B cell (primary cell): ENCODE measurements around the gene SIGLEC6. TPM values are rescaled to one million over a fixed set of nuclear protein-coding genes. Genes with fewer than 3 reads are reported as not detected.

ENCODE experiments used
- ATAC-seq: fragments of 200-7000 bp; cut with Tn5 transposase; one replicate; pipeline ENCODE4 v1.10.0; 2021; ENCODE audit warnings: low read depth, mild to moderate bottlenecking, moderate number of reproducible peaks, moderate library complexity
- CTCF ChIA-PET: fragments of 350-600 bp; sonication (Branson Sonifier 250); formaldehyde crosslinking; loops from one replicate; lab custom pipeline; 2021; ENCODE audit warnings: antibody characterized with exemption, inconsistent platforms; lab: Charles Lee
- POLR2A ChIA-PET: fragments of 350-600 bp; sonication (Branson Sonifier 250); formaldehyde crosslinking; loops from one replicate; lab custom pipeline; 2021; ENCODE audit warnings: antibody characterized with exemption; lab: Charles Lee
- DNase-seq: peaks from one replicate; pipeline ENCODE4 v3.0.0; 2013
- H2AFZ ChIP-seq: 2 replicates; pipeline ENCODE4 v1.6.1; 2012; ENCODE audit warnings: mild to moderate bottlenecking, low read depth, low read length; ENCODE audit not compliant: insufficient read depth, poor library complexity, severe bottlenecking
- H3K27ac ChIP-seq, 2 donors: 1 replicate in 1 of 2; 2 replicates in 1 of 2; pipeline ENCODE4 v1.5.1; 2012 to 2013; ENCODE audit warnings: low read length in 2 of 2, mild to moderate bottlenecking in 2 of 2, moderate library complexity in 1 of 2
- H3K27me3 ChIP-seq, 4 experiments: fragments of 200-600 bp in 1 of 4; sonication (generic) in 1 of 4; replicated peaks in 1 of 4; 1 replicate in 2 of 4; 2 replicates in 2 of 4; pipeline versions ENCODE4 v1.6.1 to v1.7.0; 2013 to 2016; ENCODE audit warnings: low read length in 3 of 4, mild to moderate bottlenecking in 2 of 4, mixed read lengths in 1 of 4, moderate library complexity in 1 of 4; ENCODE audit not compliant: insufficient read depth in 4 of 4, control insufficient read depth in 3 of 4; ENCODE audit errors: control extremely low read depth in 1 of 4
- H3K36me3 ChIP-seq, 2 experiments: replicated peaks in 1 of 2; 1 replicate in 1 of 2; 2 replicates in 1 of 2; pipeline versions ENCODE4 v1.6.1 to v1.7.1; 2013; ENCODE audit warnings: low read length in 1 of 2; ENCODE audit not compliant: insufficient read depth in 2 of 2, control insufficient read depth in 1 of 2; ENCODE audit errors: control extremely low read depth in 1 of 2, extremely low read depth in 1 of 2
- H3K4me1 ChIP-seq, 2 donors: fragments of 200-600 bp in 1 of 2; sonication (generic) in 1 of 2; 1 replicate in 1 of 2; 2 replicates in 1 of 2; pipeline versions ENCODE4 v1.5.1 to v1.6.1; 2013 to 2017; ENCODE audit warnings: low read length in 2 of 2; ENCODE audit not compliant: control insufficient read depth in 2 of 2, insufficient read depth in 2 of 2
- H3K4me2 ChIP-seq: replicated peaks from 2 replicates; pipeline ENCODE3; 2012; ENCODE audit warnings: mild to moderate bottlenecking, low read depth, low read length; ENCODE audit not compliant: poor library complexity, severe bottlenecking
- H3K4me3 ChIP-seq, 5 experiments: fragments of 200-600 bp in 1 of 5; sonication (generic) in 1 of 5; 1 replicate in 3 of 5; 2 replicates in 2 of 5; pipeline versions ENCODE4 v1.5.1 to v1.7.0; 2011 to 2016; ENCODE audit warnings: low read length in 4 of 5, mild to moderate bottlenecking in 4 of 5, low read depth in 2 of 5, control low read depth in 1 of 5, moderate library complexity in 1 of 5; ENCODE audit not compliant: insufficient read depth in 1 of 5; ENCODE audit errors: control extremely low read depth in 1 of 5, extremely low read depth in 1 of 5
- H3K79me2 ChIP-seq: fragments of 200-600 bp; sonication (generic); one replicate; pipeline ENCODE4 v1.6.0; 2016; ENCODE audit warnings: low read length; ENCODE audit not compliant: control insufficient read depth, insufficient read depth
- H3K9ac ChIP-seq: fragments of 200-600 bp; sonication (generic); 2 replicates; pipeline ENCODE4 v1.6.1; 2017; ENCODE audit warnings: mild to moderate bottlenecking, low read length, moderate library complexity
- H3K9me3 ChIP-seq, 3 donors: one replicate each; pipeline versions ENCODE4 v1.6.1 to v1.7.1; 2013; ENCODE audit warnings: low read length in 2 of 3; ENCODE audit not compliant: control insufficient read depth in 2 of 3, insufficient read depth in 1 of 3; ENCODE audit errors: control extremely low read depth in 1 of 3
- H4K20me1 ChIP-seq: 2 replicates; pipeline ENCODE4 v1.6.0; 2012; ENCODE audit warnings: mild to moderate bottlenecking, low read length; ENCODE audit not compliant: insufficient read depth, control insufficient read depth, poor library complexity, severe bottlenecking
- H3K27ac Mint-ChIP-seq: one replicate; pipeline ENCODE4 v1.8.0; 2021; ENCODE audit warnings: mixed read lengths
- H3K27me3 Mint-ChIP-seq: one replicate; pipeline ENCODE4 v1.8.0; 2021; ENCODE audit warnings: mixed read lengths
- H3K4me1 Mint-ChIP-seq: one replicate; pipeline ENCODE4 v1.8.0; 2021; ENCODE audit warnings: mixed read lengths
- H3K4me3 Mint-ChIP-seq: one replicate; pipeline ENCODE4 v1.8.0; 2021; ENCODE audit warnings: mixed read lengths
- H3K9me3 Mint-ChIP-seq: one replicate; pipeline ENCODE4 v1.8.0; 2022; ENCODE audit warnings: mixed read lengths; ENCODE audit not compliant: insufficient read depth
- EZH2 ChIP-seq: IDR thresholded peaks from 2 replicates; pipeline ENCODE4 v1.6.1; 2012; ENCODE audit warnings: borderline replicate concordance, low read depth, mild to moderate bottlenecking, moderate library complexity, low read length; ENCODE audit not compliant: insufficient read depth, poor library complexity, severe bottlenecking
- WGBS: methylation state at CpG from one replicate; pipeline ENCODE4 v1.1.5; 2013; ENCODE audit warnings: missing lambda C conversion rate; ENCODE audit not compliant: insufficient coverage; 5-methylcytosine and 5-hydroxymethylcytosine counted together
- intact Hi-C: fragments of 100-400 bp; cut with micrococcal nuclease; formaldehyde crosslinking; loops from one replicate; pipeline ENCODE4 v1.10.0; 2022
- polyA plus RNA-seq: library from polyadenylated mRNA; depleted of rRNA; stranded (reverse); fragments of >200 nt; gene quantifications from 2 replicates; pipeline ENCODE4 v1.2.3, GENCODE V29; 2012
- total RNA-seq, 2 donors: library from RNA; stranded (reverse); fragments of 120-200 nt in 1 of 2; gene quantifications; 1 replicate in 1 of 2; 2 replicates in 1 of 2; pipeline versions ENCODE4 v1.2.3 to v1.2.4, GENCODE V29; 2013 to 2022
- TF ChIP-seq, protein P1 (sequence below): fragments of 200-600 bp; IDR thresholded peaks from one replicate; pipeline ENCODE4 v1.8.0; 2022; ENCODE audit warnings: antibody characterized with exemption, mild to moderate bottlenecking

The SIGLEC6 gene
- total and polyA plus RNA-seq, 2 donors (not counting 1 experiment from before 2014, with no cell fraction given), result 21.2 to 35.4 TPM

DNA sequence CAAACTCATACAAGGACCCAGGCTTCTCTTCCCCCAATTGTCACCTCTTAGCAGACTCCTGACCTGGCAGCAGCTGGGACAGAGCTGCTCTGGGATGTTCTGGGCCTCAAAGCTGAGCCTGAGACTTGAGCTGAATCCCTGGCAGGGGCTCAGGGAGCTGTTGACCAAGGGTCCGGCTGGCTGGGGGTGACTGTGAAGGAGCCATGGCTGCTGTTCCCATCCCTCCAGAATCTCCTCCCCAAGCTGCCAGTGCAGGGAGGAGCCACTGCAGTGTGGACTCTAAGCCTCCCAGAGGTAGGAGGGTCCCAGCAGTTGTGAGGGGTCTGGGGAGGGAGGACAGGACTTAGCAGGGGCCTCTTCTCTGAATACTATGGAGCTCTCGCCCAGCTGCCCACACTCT is 2.2 kb downstream of the SIGLEC6 start:
- Histone ChIP-seq H2AFZ (no peak overlapping the region), H3K79me2 (peaks cover 5% of the 10 kb centered on the region), H3K4me3 (no peak overlapping the region), H3K27ac (no peak overlapping the region), H3K9ac (no peak overlapping the region), H4K20me1 (no peaks in the 10 kb centered on the region), H3K4me1 (peaks cover 23 to 54% of the 10 kb centered on the region in 2 donors), H3K4me2 (peak overlapping the region; percentile 74), H3K36me3 (peaks cover 0 to 14% of the 10 kb centered on the region in 2 experiments), H3K9me3 (peaks cover 0 to 13% (median 0%) of the 10 kb centered on the region in 3 donors), H3K27me3 (no peaks in the 10 kb centered on the region)
- ChIA-PET CTCF (interaction anchor here (4.4 kb wide), 1 partner anchor 14 kb away, joined by 27 read pairs; no protein-coding TSS in a partner anchor), POLR2A (no interaction called here)
- no peaks in the 10 kb centered on the region for H3K27me3 Mint-ChIP-seq
- peak overlapping the region; percentile 80 for H3K27ac Mint-ChIP-seq
- ATAC-seq (no peak), DNase-seq (no peak)
- no peaks in the 10 kb centered on the region for H3K9me3 Mint-ChIP-seq
- WGBS, result 93% methylated on average over 2 of the region's 2 CpGs
- intact Hi-C loops, result no loop called here
- H3K4me3 Mint-ChIP-seq, result peak overlapping the region; percentile 88
- TF ChIP-seq, protein P1, sequence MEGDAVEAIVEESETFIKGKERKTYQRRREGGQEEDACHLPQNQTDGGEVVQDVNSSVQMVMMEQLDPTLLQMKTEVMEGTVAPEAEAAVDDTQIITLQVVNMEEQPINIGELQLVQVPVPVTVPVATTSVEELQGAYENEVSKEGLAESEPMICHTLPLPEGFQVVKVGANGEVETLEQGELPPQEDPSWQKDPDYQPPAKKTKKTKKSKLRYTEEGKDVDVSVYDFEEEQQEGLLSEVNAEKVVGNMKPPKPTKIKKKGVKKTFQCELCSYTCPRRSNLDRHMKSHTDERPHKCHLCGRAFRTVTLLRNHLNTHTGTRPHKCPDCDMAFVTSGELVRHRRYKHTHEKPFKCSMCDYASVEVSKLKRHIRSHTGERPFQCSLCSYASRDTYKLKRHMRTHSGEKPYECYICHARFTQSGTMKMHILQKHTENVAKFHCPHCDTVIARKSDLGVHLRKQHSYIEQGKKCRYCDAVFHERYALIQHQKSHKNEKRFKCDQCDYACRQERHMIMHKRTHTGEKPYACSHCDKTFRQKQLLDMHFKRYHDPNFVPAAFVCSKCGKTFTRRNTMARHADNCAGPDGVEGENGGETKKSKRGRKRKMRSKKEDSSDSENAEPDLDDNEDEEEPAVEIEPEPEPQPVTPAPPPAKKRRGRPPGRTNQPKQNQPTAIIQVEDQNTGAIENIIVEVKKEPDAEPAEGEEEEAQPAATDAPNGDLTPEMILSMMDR, result no peak
- no peak for TF ChIP-seq EZH2
- H3K4me1 Mint-ChIP-seq, result peaks cover 80% of the 10 kb centered on the region

DNA sequence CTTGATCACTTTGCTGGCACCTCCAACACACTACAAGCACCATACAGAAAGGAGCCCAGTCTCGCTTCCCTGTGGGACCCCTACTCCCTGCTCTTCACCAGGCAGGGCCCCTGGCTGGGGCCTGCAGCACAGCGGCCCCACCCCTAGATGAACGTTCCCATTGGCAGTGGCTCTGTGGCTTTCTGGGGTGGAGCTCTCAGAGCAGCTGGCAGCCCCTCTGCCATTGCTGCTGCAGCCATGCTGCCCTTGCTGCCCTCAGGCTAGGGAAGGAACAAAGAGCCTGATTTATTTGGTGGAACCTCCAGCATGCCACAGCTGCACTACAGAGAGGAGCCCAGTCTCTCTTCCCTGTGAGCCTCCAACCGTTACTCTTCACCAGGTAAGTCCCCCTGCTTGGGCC is 5.8 kb downstream of the SIGLEC6 start:
- H3K9me3 ChIP-seq, result peaks cover 0 to 9% (median 0%) of the 10 kb centered on the region in 3 donors
- peaks cover 14 to 44% of the 10 kb centered on the region in 2 donors for H3K4me1 ChIP-seq
- no peak overlapping the region for H3K27ac ChIP-seq
- CTCF ChIA-PET, result interaction anchor here (0.9 to 2.8 kb wide), 5 partner anchors 10 to 134 kb away, joined by 4 to 13 read pairs (median 5); no protein-coding TSS in a partner anchor
- Mint-ChIP-seq H3K4me3 (no peak overlapping the region), H3K4me1 (peaks cover 78% of the 10 kb centered on the region), H3K27ac (peak overlapping the region; percentile 77), H3K27me3 (no peaks in the 10 kb centered on the region), H3K9me3 (no peaks in the 10 kb centered on the region)
- no peak for TF ChIP-seq EZH2
- TF ChIP-seq, protein P1, result no peak
- no peak for DNase-seq
- H3K9ac ChIP-seq, result no peak overlapping the region
- no peak overlapping the region for H2AFZ ChIP-seq
- no peaks in the 10 kb centered on the region for H3K79me2 ChIP-seq
- POLR2A ChIA-PET, result no interaction called here
- H4K20me1 ChIP-seq, result no peaks in the 10 kb centered on the region
- H3K36me3 ChIP-seq, result peaks cover 0 to 16% of the 10 kb centered on the region in 2 experiments
- 83% methylated on average over 4 of the region's 4 CpGs for WGBS
- ATAC-seq, result no peak
- no peak overlapping the region for H3K4me3 ChIP-seq
- peak overlapping the region; percentile 6 for H3K4me2 ChIP-seq
- intact Hi-C loops, result no loop called here
- no peaks in the 10 kb centered on the region for H3K27me3 ChIP-seq
